ENCODE data around the gene SHH.
"Not testable (repeated sequence)": the region's sequence is repeated elsewhere in the genome, so short reads cannot be mapped to it uniquely, and the experiment has no call there.

The SHH gene

DNA sequence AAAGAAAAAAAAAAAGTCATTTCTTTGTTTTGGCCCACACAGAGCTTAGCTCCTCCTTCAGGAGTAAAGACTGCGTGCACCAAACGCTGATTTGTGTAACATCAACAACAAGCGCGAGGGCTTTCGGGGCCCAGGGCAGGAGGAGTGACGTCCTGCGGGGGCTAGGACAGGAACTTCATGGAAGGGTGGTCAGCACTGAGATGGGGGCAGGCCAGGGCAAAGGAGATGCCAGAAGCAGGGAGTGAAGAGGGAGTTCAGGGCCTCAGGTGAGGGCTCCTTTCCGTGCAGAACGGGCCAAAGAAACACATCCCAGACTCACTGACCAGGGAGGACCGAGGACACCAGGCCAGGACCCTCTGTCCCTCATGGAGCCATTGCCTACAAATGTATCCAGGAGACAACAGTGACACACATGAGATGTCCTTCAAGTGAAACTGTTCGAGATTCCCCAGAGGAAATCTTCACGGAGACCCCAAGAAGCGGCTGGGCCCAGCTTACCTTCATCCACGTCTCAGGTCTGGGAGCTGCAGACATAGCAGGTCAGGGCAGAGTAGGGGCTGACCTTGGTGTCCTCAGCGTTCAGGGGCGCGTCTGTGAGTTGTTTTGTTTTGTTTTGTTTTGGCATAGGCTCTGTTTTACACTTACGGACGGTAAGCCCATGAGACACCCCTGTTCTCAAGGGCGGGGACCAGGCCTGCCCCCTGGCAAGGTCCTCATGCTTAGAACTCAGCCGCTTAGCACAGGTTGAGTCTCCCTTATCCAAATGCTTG is 30.4 kb upstream of the SHH start:
- DNase-seq: no peak

DNA sequence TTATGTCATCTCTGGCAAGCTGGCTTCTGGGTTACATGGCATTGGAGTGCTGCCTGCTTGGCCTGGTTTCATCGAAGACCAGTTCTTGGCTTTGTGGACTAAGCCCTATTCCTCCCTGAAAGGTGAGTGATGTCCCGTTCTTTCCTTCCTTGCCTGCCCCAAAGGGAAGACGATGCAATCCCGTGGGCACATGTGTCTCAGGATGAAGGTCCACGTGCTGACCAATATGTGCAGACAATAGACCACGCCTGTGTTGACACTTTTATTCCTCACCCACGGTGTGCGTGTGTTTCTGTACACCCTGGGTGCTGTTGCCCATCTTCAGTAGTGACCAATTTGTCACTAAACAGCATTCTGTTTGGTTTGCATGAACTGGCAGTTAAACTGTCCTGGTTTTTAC is 28.6 kb upstream of the SHH start:
- no peak for DNase-seq

- DNase-seq: no peak
Measured at GRCh38 chr7:155840262-155840885, 28.1 kb upstream of the SHH start.

DNA sequence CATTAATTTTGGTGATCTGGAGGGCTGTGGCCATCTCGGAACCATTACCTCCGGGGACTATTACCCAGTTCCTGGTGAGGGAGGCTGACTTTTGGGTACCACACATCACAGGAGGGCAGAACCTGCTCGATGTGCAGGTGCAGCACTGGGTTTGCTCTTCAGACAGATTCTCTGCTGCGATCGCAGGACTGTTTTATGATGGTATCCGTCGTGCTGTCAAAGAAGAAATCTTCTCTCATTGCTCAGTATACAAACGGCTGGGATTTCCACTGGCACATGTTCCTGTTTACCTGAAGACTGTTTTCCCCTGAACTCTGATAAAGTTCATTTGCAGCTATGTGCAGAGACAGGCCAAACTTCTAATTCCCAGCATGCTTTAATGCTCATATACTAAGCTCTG is 27.2 kb upstream of the SHH start:
- no peak for DNase-seq

DNA sequence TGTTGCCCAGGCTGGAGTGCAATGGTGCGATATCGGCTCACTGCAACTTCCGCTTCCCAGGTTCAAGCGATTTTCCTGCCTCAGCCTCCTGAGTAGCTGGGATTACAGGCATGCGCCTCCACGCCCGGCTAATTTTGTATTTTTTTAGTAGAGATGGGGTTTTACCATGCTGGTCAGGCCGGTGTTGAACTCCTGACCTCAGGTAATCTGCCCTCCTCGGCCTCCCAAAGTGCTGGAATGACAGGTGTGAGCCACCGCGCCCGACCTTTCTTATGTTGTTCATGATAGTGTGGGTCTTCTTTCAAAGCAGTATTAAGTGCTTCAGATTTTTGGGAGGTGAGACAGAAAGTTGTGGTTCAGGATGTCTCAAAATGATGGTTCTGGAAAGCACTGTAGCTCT is 26.0 kb upstream of the SHH start:
- DNase-seq: not testable (repeated sequence)

DNA sequence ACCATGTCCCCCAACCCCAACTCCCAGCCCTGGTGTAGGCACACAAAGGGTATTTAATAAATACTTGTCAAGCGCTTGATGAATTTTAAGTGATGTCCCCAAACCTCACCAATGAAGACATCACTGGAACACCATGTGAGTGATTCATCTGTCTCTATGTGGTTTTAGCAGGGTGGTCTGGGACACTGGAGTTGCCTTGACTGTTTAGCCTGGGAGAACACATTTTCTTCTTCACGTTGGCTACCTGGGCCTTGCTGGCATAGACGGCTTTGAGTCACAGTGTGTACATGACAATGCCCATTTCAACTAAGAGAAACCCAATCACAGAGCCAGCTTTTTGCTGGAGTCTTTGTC is 24.8 kb upstream of the SHH start:
- DNase-seq: no peak

DNA sequence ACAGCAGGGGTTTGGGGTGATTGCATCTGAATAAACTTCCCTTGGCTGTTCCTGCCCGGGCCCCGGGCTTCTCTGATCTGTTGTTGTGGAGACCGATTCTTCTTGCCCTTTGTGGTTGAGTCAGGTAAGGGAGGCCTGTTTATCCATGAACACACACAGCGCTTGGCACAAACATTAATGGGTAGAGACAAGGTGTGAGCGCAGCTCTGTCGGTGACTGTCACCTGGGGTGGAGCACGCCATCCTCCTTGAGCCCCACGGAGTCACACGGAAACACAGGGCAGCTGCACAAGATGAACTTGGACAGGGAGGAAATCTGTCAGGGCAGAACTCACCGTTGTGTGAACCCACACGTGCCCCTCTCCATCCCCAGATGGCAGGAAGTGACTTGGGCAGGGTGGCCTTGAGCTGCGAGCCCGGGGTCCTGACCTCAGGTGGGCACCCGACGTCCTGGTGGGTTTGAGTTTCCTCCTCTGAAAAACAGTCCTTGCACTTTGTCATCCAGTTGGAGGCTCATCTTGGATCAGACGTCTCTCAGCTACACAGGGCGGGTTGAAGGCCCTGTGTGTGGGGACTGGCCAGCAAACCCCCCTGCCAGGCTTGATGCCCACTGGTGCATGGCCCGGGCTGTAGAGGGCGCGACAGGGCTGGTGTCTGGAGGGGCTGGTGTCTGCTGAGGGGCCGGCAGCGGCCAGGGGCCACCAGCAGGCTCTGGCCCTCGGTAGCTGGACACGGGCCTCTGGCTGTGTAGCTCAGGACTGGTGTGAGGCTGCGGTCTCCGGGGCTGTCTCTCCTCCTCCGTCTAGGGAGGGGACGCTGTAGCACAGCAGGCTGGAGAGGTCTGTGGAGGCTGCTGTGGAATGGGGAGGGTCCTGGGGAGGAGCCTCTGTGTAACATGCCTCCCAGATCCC is 24.2 kb upstream of the SHH start:
- DNase-seq: no peak

GRCh38 chr7:155835446-155836215 is 23.4 kb upstream of the SHH start:
- DNase-seq: no peak

DNA sequence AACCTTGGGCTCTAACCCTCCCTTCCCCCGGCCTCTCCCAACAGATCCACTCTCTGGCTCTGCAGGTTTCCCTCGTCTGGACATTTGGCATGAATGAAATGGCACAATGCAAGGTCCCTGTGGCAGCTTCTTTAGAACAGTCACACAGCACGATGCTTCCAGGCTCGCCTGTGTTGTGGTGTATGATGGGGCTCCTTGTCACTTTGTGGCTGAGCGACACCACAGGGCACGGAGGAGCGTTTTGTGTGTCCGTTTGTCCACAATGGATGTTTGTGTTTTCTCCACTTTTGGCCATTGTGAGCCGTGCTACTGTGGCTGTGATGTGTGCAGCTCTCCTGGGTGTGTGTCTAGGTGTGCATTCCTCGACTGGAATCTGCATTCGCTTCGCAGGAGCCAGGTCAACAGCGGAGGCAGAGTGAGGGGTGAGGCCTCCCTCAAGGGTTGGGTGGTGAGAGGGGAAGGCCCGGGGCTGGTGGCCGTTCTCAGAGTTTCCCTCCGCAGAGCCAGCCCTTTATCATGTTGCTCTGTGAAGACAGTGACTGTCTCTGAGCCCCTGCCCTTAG is 22.3 kb upstream of the SHH start:
- DNase-seq: no peak

DNA sequence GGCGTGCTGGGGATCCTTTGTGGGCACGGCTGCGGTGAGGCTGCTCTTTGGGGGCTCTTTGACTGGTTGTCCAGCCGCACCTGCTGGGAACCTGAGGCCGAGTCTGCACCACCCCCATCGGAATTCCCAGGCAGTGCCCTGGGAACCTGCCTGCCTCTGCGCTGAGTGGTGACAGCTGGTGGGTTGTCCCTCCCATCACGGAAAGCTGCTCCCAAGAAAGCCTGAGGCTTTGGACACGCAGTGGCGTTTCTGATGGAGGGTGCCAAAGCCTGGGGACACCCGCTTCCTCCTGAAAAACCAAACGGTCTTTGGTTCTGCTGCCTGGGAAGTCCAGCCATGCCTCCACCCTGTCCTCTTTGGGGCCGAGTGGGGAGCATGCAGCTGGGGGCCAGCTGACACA is 21.4 kb upstream of the SHH start:
- no peak for DNase-seq

- DNase-seq: no peak
Measured at GRCh38 chr7:155832581-155832981, 20.3 kb upstream of the SHH start.

GRCh38 chr7:155831807-155832524 is 19.7 kb upstream of the SHH start:
- no peak for DNase-seq

DNA sequence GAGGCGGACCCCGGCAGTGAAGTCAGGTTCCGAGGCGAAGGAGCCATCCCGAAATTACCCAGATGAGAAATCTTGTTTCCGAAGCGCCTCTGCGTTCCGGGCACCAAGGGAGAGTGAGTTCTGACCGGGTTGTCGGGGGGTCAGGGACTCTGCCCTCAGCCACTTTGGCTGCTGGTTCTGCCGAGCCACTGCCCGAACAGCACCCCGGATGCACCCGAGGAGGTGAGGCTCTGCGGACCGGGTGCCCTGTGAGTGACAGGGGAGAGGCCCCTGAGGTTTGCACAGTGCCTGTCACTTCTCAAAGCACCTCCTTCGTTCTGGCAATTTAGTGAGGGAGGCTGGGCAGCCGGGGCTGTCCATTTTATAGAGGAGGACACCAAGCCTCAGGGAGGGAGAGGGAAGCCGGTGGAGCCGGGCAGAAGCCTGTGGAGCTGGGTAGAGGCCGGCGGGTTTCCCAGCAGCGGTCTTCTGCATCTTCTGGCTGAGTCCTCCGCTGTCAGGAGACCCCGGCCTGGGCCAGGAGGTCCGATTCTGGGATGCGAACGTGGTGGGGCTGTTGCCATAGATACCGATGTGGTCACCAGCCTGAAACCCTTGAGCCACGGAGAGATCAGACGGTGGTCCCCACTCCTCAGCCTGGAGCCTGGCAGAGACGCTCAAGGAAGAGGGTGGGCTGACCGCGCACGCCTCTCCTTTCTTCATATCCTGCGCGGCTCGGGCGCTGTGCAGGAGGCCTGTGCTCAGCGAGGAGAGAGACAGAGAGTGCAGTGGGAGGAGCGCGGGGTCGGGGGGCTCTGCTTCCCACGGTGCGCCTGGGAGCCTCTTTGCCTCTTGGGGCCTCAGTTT is 18.9 kb upstream of the SHH start:
- DNase-seq: no peak

- no peak for DNase-seq
Measured at GRCh38 chr7:155829796-155830470, 17.7 kb upstream of the SHH start.

GRCh38 chr7:155825336-155825735 is 13.1 kb upstream of the SHH start:
- no peak for DNase-seq

DNA sequence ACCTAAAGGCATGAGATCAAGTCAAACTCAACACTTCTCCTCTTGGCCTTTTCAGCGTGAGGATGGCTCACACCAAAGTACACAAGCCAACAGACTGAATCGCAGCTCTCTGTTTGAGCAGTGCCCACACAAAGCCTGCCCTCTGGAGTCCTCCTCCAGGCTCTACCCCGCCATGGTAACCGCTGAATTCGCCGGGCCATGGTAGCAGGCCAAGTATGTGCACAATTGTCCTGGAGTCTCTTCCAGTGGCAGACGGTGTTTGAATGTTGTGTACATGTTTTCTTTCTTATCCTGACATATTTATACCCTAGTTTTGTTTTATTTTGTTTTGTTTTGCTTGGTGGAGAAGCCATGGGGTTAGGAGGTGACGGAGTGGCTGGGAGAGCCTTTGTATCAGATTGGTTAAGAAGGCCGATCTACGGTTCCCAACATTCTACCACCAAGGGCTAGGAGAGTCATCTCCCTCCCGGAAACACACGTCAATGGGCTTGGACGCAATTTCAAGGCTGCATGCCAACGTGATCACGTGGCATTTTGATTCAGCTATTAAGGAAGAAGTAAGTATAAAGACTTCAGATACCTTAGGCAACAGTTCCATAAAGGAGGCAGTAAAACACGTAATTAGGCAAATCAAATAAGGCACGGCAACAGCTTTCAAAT is 12.1 kb upstream of the SHH start:
- DNase-seq: no peak

DNA sequence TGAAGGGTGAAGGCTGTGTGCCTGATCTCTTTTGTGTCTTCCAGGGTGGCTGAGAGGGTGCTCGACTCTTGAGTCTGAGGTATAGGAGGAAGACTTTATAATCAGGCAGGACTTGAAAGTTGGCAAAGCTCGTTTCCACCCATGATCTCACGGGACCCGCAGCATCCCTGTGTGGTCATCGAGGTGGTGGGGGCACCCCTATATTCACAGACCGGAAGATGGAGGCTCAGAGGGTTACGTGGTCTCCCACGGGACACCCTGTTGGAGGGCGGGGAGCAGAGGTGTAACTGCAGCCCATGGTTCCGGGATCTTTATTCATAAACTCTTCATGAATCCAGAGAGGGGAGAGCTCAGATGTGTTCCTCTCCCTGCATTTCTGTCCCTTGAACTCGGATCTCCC is 9.6 kb upstream of the SHH start:
- DNase-seq: no peak

DNA sequence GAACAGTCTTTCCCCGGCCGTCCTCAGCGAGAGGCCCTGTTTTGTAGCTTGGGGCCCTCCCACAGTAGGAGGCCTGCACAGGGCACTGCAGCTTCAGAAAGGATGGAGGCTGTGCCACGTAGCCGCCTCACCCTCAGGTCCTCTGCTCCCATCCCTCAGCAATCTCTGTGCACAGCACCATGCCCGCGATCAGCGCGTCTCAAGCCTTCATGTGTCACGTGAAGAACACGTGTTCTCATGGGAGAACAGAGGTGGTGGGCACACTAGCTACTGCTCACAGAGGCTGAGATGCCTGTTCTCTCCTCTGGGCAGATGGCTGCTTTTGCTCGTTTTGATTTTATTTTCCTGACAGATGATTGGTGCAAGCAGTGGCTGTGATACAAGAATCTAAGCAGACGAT is 8.5 kb upstream of the SHH start:
- no peak for DNase-seq

DNA sequence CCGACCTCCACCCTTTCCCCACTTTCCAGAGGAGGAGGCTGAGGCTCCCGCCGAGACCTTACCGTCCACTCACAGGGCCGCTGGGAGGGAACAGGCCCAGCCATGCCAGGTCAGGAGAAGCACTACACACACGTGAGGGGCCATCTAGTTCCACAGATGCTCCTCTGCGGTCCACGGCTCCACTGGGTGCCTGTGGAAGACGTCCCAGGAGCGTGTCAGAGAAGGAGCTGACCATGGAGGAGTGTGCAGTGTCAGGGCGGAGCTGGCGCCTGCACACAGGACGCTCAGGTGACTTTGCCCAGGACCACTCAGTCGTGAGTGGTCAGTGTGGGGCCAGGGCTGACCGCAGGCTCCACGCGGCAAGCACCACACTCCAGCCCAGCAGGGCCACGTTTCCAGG is 8.0 kb upstream of the SHH start:
- no peak for DNase-seq

DNA sequence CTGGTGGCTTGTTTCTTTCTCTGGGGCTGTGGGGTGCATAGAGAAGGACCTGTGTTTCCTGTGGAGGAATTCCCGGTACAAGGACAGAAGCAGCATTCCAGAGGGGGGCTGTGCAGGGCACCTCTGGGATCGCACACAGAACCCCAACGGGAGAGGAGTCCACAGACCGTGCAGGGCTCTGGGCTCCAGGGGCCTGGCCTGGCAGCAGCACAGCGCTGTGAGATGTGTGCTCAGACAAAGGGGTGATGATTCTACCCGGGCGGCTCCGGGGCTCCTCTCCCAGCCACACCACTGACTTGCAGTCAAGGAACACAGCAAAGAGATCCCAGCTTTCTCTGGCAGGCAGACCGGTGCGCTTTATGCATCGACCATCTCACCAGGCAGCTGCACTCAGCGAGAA is 6.9 kb upstream of the SHH start:
- no peak for DNase-seq

All from retina (tissue), 1 donor.